Mesodermal cell (in vitro differentiated cells): ENCODE measurements around the gene NHEJ1.

ENCODE experiments used
- H3K27ac ChIP-seq: 2 replicates; pipeline ENCODE4 v1.7.0; 2013; ENCODE audit warnings: mild to moderate bottlenecking, low read depth, low read length, moderate library complexity; ENCODE audit not compliant: severe bottlenecking
- H3K36me3 ChIP-seq: 2 replicates; pipeline ENCODE4 v1.7.1; 2013; ENCODE audit warnings: mild to moderate bottlenecking, low read length, moderate library complexity; ENCODE audit not compliant: control insufficient read depth, insufficient read depth
- H3K4me1 ChIP-seq: one replicate; pipeline ENCODE4 v1.7.1; 2013; ENCODE audit warnings: mild to moderate bottlenecking, low read length; ENCODE audit not compliant: insufficient read depth, control insufficient read depth, poor library complexity, severe bottlenecking
- H3K4me3 ChIP-seq: 2 replicates; pipeline ENCODE4 v1.7.0; 2013; ENCODE audit warnings: low read length, control low read depth, mild to moderate bottlenecking; ENCODE audit not compliant: insufficient read depth, poor library complexity, severe bottlenecking; ENCODE audit errors: extremely low read depth
- H3K9me3 ChIP-seq: 2 replicates; pipeline ENCODE4 v1.7.1; 2013; ENCODE audit warnings: mild to moderate bottlenecking, low read length, moderate library complexity; ENCODE audit not compliant: control insufficient read depth
- WGBS, 2 experiments: methylation state at CpG; one replicate each; pipeline ENCODE4 v1.1.5; 2013; ENCODE audit warnings: missing lambda C conversion rate in 2 of 2; ENCODE audit not compliant: insufficient coverage in 2 of 2; 5-methylcytosine and 5-hydroxymethylcytosine counted together

Gene NHEJ1

GRCh38 chr2:219159771-219160185 is 837 bp downstream of the NHEJ1 start:
- H3K27ac ChIP-seq = no peak overlapping the region
- 10 to 21% methylated on average over 14 to 17 of the region's 18 CpGs for WGBS, 2 experiments
- H3K4me1 ChIP-seq = no peaks in the 10 kb centered on the region
- H3K9me3 ChIP-seq = no peaks in the 10 kb centered on the region
- peaks cover 9% of the 10 kb centered on the region for H3K36me3 ChIP-seq
- peak overlapping the region; percentile 55 for H3K4me3 ChIP-seq

- WGBS, 2 experiments = 100% methylated on average over 1 of the region's 3 CpGs; no CpG with 5 or more reads in 1 of the 2 experiments
- H3K27ac ChIP-seq = no peak overlapping the region
- no peak overlapping the region for H3K4me3 ChIP-seq
- peaks cover 14% of the 10 kb centered on the region for H3K36me3 ChIP-seq
- no peaks in the 10 kb centered on the region for H3K9me3 ChIP-seq
- no peaks in the 10 kb centered on the region for H3K4me1 ChIP-seq
Measured at GRCh38 chr2:219158586-219158985, 2.0 kb downstream of the NHEJ1 start.

GRCh38 chr2:219158025-219158424 is 2.6 kb downstream of the NHEJ1 start:
- 87 to 90% methylated on average over 3 to 4 of the region's 4 CpGs for WGBS, 2 experiments

GRCh38 chr2:219157396-219157795 is 3.2 kb downstream of the NHEJ1 start:
- H3K9me3 ChIP-seq = no peaks in the 10 kb centered on the region
- 81 to 85% methylated on average over 4 to 6 of the region's 8 CpGs for WGBS, 2 experiments
- no peaks in the 10 kb centered on the region for H3K4me1 ChIP-seq
- H3K4me3 ChIP-seq = no peak overlapping the region
- H3K36me3 ChIP-seq = peaks cover 18% of the 10 kb centered on the region
- H3K27ac ChIP-seq = no peak overlapping the region

More at GRCh38 chr2:219158025-219158424, 2.6 kb downstream of the NHEJ1 start:
- no peak overlapping the region for H3K4me3 ChIP-seq
- no peaks in the 10 kb centered on the region for H3K9me3 ChIP-seq
- H3K36me3 ChIP-seq = peaks cover 18% of the 10 kb centered on the region
- no peak overlapping the region for H3K27ac ChIP-seq
- H3K4me1 ChIP-seq = no peaks in the 10 kb centered on the region

DNA sequence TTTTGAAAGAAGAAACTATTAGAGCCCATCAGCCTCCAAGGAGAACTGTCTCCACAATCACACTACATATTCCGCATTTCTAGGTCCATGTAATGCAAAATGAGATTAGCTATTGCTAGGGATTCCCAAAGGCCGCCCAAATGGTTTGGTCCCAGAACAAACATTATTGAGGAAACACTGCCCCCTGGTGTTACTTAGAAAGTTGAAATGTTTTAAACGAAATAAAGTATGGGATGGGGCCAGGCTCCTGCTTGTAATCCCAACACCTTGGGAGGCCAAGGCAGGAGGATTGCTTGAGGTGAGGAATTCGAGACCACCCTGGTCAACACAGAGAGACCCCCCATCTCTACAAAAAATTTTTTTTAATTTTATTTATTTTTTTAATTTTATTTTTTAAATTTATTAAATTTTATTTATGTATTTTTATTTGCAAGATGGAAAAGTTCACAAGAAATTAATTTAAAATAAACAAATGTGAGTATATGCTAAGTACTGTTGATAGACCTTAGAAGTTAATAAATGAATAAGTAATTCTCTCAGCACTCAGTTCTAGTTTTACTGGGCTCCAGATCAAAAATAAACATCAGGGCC is 5.5 kb downstream of the NHEJ1 start:
- WGBS, 2 experiments = 0% methylated on average over 1 of the region's 4 CpGs
- Histone ChIP-seq H3K9me3 (no peaks in the 10 kb centered on the region), H3K4me1 (no peaks in the 10 kb centered on the region), H3K36me3 (peaks cover 18% of the 10 kb centered on the region), H3K4me3 (no peak overlapping the region), H3K27ac (no peak overlapping the region)

DNA sequence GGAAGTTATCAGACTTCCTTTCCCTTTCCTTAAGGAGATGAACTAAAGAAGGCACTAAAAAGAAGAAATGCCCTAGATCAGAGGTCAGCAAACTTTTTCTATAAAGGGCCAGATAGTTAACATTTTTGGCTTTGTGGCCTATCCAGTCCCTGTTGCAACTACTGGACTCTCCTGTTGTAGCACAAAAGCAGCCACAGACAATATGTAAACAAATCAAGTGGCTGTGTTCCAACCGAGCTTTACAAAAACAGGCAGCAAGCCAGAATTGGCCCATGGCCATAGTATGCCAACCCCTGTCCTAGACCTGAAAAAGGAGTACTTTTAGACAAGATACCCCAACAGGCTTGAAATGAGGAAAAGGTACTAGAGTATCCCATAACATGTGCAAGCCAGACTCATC is 10.9 kb downstream of the NHEJ1 start:
- WGBS, 2 experiments = 100% methylated on average over 1 of the region's 1 CpG; no CpG with 5 or more reads in 1 of the 2 experiments
- H3K9me3 ChIP-seq = no peaks in the 10 kb centered on the region
- no peak overlapping the region for H3K4me3 ChIP-seq
- no peak overlapping the region for H3K27ac ChIP-seq
- H3K4me1 ChIP-seq = no peaks in the 10 kb centered on the region
- H3K36me3 ChIP-seq = peaks cover 31% of the 10 kb centered on the region

DNA sequence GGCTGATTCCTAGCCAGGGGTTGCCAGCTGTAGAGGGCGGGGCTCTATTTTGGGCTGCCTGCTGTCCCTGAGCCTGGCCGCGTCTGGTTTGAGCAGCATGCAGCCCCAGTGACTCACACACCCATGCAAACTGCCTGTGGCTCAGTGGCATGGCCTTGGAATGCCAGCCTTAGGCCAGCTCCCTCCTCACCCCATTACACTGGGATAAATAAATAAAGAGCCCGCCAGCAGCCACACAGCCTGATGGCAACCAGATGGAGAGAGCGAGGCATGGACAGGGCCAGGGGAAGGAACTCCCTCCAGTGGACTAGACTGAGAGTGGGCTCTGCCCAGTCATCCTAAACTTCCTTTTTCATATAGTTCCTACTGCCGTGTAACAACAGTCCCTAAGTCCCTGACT is 18.3 kb downstream of the NHEJ1 start:
- H3K9me3 ChIP-seq = no peaks in the 10 kb centered on the region
- H3K4me3 ChIP-seq = no peak overlapping the region
- no peaks in the 10 kb centered on the region for H3K4me1 ChIP-seq
- 83 to 96% methylated on average over 3 to 6 of the region's 6 CpGs for WGBS, 2 experiments
- H3K27ac ChIP-seq = no peak overlapping the region
- peaks cover 35% of the 10 kb centered on the region for H3K36me3 ChIP-seq

GRCh38 chr2:219140722-219141121 is 19.9 kb downstream of the NHEJ1 start:
- Histone ChIP-seq H3K4me3 (no peak overlapping the region), H3K36me3 (peaks cover 26% of the 10 kb centered on the region), H3K9me3 (no peaks in the 10 kb centered on the region), H3K4me1 (no peaks in the 10 kb centered on the region), H3K27ac (no peak overlapping the region)
- 92 to 100% methylated on average over 2 to 3 of the region's 3 CpGs for WGBS, 2 experiments

DNA sequence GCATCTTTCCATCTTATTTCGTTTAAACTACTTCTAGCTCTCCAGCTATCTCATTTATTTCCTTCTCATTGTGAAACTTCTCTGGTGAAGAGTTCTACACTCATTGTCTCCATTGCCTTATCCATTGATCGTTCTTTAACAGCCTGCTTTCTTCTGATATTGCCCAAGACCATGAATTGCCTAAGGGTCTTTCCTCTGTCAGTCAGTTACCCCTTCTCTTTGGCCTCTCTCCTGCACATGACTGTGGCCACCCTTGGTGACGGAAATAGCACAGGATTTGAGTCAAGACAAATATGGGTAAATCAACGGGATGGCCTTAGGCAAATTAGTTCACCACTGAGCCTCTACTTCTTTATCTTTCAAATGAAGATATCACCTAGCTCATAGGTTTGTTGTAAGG is 26.6 kb downstream of the NHEJ1 start:
- no peaks in the 10 kb centered on the region for H3K4me1 ChIP-seq
- 92 to 95% methylated on average over 3 to 4 of the region's 4 CpGs for WGBS, 2 experiments
- H3K9me3 ChIP-seq = no peaks in the 10 kb centered on the region
- H3K27ac ChIP-seq = no peak overlapping the region
- no peaks in the 10 kb centered on the region for H3K36me3 ChIP-seq
- H3K4me3 ChIP-seq = no peak overlapping the region

DNA sequence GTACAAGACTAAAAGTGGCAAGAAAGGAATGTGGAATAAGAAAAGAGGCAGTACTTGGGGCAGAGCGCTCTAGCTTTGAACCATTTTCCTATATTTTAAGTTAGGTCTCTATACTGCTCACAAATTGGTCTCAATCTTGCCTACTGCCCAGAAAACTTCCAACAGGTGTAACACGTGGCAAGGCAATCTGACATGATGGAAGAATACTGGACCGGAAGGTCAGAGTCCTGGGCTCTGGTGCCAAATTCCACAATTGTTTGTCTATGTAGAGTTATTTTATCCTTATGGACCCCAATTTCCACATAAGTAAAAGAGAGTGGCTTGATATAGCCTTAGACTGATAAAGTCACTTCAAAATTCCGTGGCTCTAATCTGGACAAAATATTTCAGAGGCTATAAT is 28.9 kb downstream of the NHEJ1 start:
- no peaks in the 10 kb centered on the region for H3K4me1 ChIP-seq
- WGBS, 2 experiments = 100% methylated on average over 1 of the region's 4 CpGs; no CpG with 5 or more reads in 1 of the 2 experiments
- no peaks in the 10 kb centered on the region for H3K36me3 ChIP-seq
- no peak overlapping the region for H3K27ac ChIP-seq
- H3K9me3 ChIP-seq = no peaks in the 10 kb centered on the region
- H3K4me3 ChIP-seq = no peak overlapping the region

DNA sequence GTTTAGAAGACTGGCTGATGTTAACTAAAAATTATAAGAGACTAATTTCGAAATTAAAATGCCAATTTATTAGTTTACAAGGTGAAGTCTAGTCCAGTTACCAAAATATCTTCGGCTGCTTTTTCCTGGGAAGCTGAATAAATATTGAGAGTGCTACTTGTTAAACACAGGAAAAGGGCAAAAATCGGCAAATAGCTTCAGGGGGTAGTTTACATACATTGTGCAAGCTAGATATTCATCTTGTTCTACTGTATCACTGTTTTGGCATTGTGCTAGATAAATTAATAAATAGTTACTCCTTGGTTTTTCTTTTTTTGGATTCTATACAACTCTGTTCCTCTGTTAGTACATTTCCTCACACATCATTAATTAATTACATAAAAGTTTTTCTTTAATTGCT is 29.3 kb downstream of the NHEJ1 start:
- Histone ChIP-seq H3K36me3 (no peaks in the 10 kb centered on the region), H3K4me3 (no peak overlapping the region), H3K9me3 (no peaks in the 10 kb centered on the region), H3K27ac (no peak overlapping the region), H3K4me1 (no peaks in the 10 kb centered on the region)
- 100% methylated on average over 1 of the region's 3 CpGs for WGBS, 2 experiments
